WTC11 (cell line): ENCODE measurements around the gene STARD5. TPM values are rescaled to one million over a fixed set of nuclear protein-coding genes. Genes with fewer than 3 reads are reported as not detected.
A peak's percentile ranks its signal among the peaks of the same experiment; 100 is the strongest.

Source experiments
- ATAC-seq: fragments of 200-7000 bp; cut with Tn5 transposase; 2 replicates; pipeline ENCODE4 v1.10.0; 2021; ENCODE audit warnings: mild to moderate bottlenecking, moderate library complexity
- CTCF ChIA-PET: fragments of 300-600 bp; sonication (Branson Sonifier 250); formaldehyde crosslinking; loops from one replicate; lab custom pipeline; 2021; ENCODE audit warnings: antibody characterized with exemption; lab: Charles Lee
- POLR2A ChIA-PET: fragments of 350-600 bp; sonication (Branson Sonifier 250); formaldehyde crosslinking; loops from one replicate; lab custom pipeline; 2021; ENCODE audit warnings: antibody characterized with exemption; lab: Charles Lee
- DNase-seq: peaks from one replicate; pipeline ENCODE4 v3.0.0; 2021; ENCODE audit warnings: low spot score
- H3K27ac Mint-ChIP-seq: 2 replicates; pipeline ENCODE4 v1.8.0; 2021; ENCODE audit warnings: mixed read lengths
- H3K27me3 Mint-ChIP-seq: 2 replicates; pipeline ENCODE4 v1.8.0; 2021; ENCODE audit warnings: low read depth, mild to moderate bottlenecking, moderate library complexity, mixed read lengths
- H3K36me3 Mint-ChIP-seq: 2 replicates; pipeline ENCODE4 v1.8.0; 2021; ENCODE audit warnings: mixed read lengths
- H3K4me1 Mint-ChIP-seq: 2 replicates; pipeline ENCODE4 v1.8.0; 2022; ENCODE audit warnings: mixed read lengths
- H3K4me3 Mint-ChIP-seq: 2 replicates; pipeline ENCODE4 v1.8.0; 2021; ENCODE audit warnings: mild to moderate bottlenecking, moderate library complexity, mixed read lengths
- H3K9me3 Mint-ChIP-seq: 2 replicates; pipeline ENCODE4 v1.8.0; 2021; ENCODE audit warnings: mixed read lengths
- E2F1 ChIP-seq: sonication (generic); formaldehyde crosslinking; IDR thresholded peaks from 2 replicates; pipeline ENCODE4 v1.8.0; 2022; ENCODE audit warnings: mild to moderate bottlenecking, missing genetic modification reagents
- FOXK1 ChIP-seq: sonication (generic); formaldehyde crosslinking; IDR thresholded peaks from 2 replicates; pipeline ENCODE4 v1.8.0; 2022; ENCODE audit warnings: mild to moderate bottlenecking, moderate library complexity, missing genetic modification reagents
- IRF2 ChIP-seq: sonication (generic); formaldehyde crosslinking; IDR thresholded peaks from 2 replicates; pipeline ENCODE4 v1.8.0; 2022; ENCODE audit warnings: low read depth, missing genetic modification reagents, borderline replicate concordance
- NFE2L1 ChIP-seq: sonication (generic); formaldehyde crosslinking; IDR thresholded peaks from 2 replicates; pipeline ENCODE4 v1.8.1; 2023; ENCODE audit warnings: missing genetic modification reagents
- NFYB ChIP-seq: sonication (generic); formaldehyde crosslinking; conservative IDR thresholded peaks from 2 replicates; pipeline ENCODE4 v1.8.0; 2022; ENCODE audit warnings: low read depth, missing genetic modification reagents
- NR2C2 ChIP-seq: sonication (generic); formaldehyde crosslinking; IDR thresholded peaks from 2 replicates; pipeline ENCODE4 v1.8.0; 2022; ENCODE audit warnings: mild to moderate bottlenecking, missing genetic modification reagents
- NR3C1 ChIP-seq: sonication (generic); formaldehyde crosslinking; conservative IDR thresholded peaks from 2 replicates; pipeline ENCODE4 v1.8.1; 2023; ENCODE audit warnings: low read depth, mild to moderate bottlenecking, missing genetic modification reagents
- PREB ChIP-seq: sonication (generic); formaldehyde crosslinking; IDR thresholded peaks from 2 replicates; pipeline ENCODE4 v1.8.1; 2022; ENCODE audit warnings: mild to moderate bottlenecking, missing genetic modification reagents, moderate library complexity, borderline replicate concordance
- PRRX2 ChIP-seq: fragments of 250-450 bp; sonication (Bioruptor Pico); IDR thresholded peaks from 2 replicates; pipeline ENCODE4 v1.8.0; 2021; ENCODE audit warnings: mild to moderate bottlenecking
- RELA ChIP-seq: sonication (generic); formaldehyde crosslinking; IDR thresholded peaks from 2 replicates; pipeline ENCODE4 v1.8.1; 2022; ENCODE audit warnings: missing genetic modification reagents, mild to moderate bottlenecking, borderline replicate concordance
- SOX15 ChIP-seq: fragments of 250-450 bp; sonication (Bioruptor Pico); IDR thresholded peaks from 2 replicates; pipeline ENCODE4 v1.9.0; 2021; ENCODE audit warnings: mild to moderate bottlenecking
- TCF7 ChIP-seq: sonication (generic); formaldehyde crosslinking; IDR thresholded peaks from 2 replicates; pipeline ENCODE4 v1.8.0; 2022; ENCODE audit warnings: mild to moderate bottlenecking, low read depth, missing genetic modification reagents, moderate library complexity
- ZBTB21 ChIP-seq: sonication (generic); formaldehyde crosslinking; IDR thresholded peaks from 2 replicates; pipeline ENCODE4 v1.8.1; 2023; ENCODE audit warnings: mild to moderate bottlenecking, missing genetic modification reagents, borderline replicate concordance
- ZNF281 ChIP-seq: sonication (generic); formaldehyde crosslinking; IDR thresholded peaks from 2 replicates; pipeline ENCODE4 v1.8.0; 2023; ENCODE audit warnings: mild to moderate bottlenecking, missing genetic modification reagents
- ZNF416 ChIP-seq: fragments of 250-450 bp; sonication (Bioruptor Pico); IDR thresholded peaks from 2 replicates; pipeline ENCODE4 v1.9.0; 2021; ENCODE audit warnings: mild to moderate bottlenecking, inconsistent platforms
- ZNF512 ChIP-seq: sonication (generic); formaldehyde crosslinking; IDR thresholded peaks from 2 replicates; pipeline ENCODE4 v1.8.1; 2022; ENCODE audit warnings: missing genetic modification reagents, borderline replicate concordance
- total RNA-seq: library from RNA; stranded (reverse); gene quantifications from 3 replicates; pipeline ENCODE4 v1.2.3, GENCODE V29; 2021
- TF ChIP-seq, protein P1 (sequence below): sonication (generic); formaldehyde crosslinking; conservative IDR thresholded peaks from 2 replicates; pipeline ENCODE4 v1.8.1; 2023; ENCODE audit warnings: mild to moderate bottlenecking, low read depth, missing genetic modification reagents, moderate library complexity
- TF ChIP-seq, protein P2 (sequence below): fragments of 250-450 bp; sonication (Bioruptor Pico); IDR thresholded peaks from 2 replicates; pipeline ENCODE4 v1.8.0; 2021; ENCODE audit warnings: mild to moderate bottlenecking
- TF ChIP-seq, protein P3 (sequence below): fragments of 250-450 bp; sonication (Bioruptor Pico); conservative IDR thresholded peaks from 2 replicates; pipeline ENCODE4 v1.9.0; 2021; ENCODE audit warnings: mild to moderate bottlenecking

STARD5 gene
- total RNA-seq, 1 experiment from 2014 or later: 6.8 TPM

DNA sequence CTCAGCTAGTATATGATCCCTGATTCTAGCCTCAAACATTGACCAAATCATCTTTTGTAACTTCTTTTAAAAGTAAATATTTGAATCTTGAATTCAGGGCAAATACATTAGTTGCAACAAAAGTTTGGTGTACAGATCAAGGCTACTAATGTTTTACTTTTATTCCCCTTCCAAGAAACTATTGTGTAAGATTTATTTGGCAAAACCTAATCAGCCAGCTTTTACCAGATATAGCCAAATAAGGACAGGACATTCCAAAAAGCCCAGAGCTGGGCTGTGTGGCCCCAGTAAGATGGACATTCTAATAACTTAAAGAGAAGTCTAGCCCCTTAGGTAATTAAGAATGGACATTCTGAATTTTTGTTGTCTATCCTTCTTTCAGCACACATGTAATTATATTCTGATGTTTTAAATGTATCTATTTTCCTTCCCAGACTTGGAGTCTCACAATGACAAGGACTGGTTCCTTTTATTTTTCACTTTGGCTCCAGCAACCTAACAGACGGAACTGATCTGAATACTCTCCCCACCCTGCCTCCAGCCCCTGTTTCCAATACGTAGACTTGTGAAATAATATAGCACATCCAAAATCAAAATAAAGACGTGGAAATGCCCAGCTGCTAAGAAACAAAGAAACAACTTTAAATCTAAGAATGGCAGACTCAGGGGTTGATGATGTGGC, 48.1 kb downstream of the STARD5 start:
- H3K4me3 Mint-ChIP-seq: no peak overlapping the region
- DNase-seq (no peak), ATAC-seq (no peak)
- H3K27me3 Mint-ChIP-seq: peaks cover 5% of the 10 kb centered on the region
- H3K4me1 Mint-ChIP-seq: peaks cover 12% of the 10 kb centered on the region
- ChIA-PET POLR2A (no interaction called here), CTCF (interaction anchor here (0.5 to 3.1 kb wide), 48 partner anchors 8 to 792 kb away, joined by 3 to 65 read pairs (median 4); partner anchors contain the start of genes STARD5, TLNRD1 and TMC3)
- peaks cover 32% of the 10 kb centered on the region for H3K9me3 Mint-ChIP-seq
- no peak overlapping the region for H3K27ac Mint-ChIP-seq
- H3K36me3 Mint-ChIP-seq: peaks cover 19% of the 10 kb centered on the region
- no peak for TF ChIP-seq PRRX2 (CRISPR knock-in tag)
- no peak for TF ChIP-seq ZNF416 (CRISPR knock-in tag)
- TF ChIP-seq NR3C1 (CRISPR knock-in tag): no peak
- TF ChIP-seq NR2C2: no peak
- no peak for TF ChIP-seq SOX15
- TF ChIP-seq, protein P1, sequence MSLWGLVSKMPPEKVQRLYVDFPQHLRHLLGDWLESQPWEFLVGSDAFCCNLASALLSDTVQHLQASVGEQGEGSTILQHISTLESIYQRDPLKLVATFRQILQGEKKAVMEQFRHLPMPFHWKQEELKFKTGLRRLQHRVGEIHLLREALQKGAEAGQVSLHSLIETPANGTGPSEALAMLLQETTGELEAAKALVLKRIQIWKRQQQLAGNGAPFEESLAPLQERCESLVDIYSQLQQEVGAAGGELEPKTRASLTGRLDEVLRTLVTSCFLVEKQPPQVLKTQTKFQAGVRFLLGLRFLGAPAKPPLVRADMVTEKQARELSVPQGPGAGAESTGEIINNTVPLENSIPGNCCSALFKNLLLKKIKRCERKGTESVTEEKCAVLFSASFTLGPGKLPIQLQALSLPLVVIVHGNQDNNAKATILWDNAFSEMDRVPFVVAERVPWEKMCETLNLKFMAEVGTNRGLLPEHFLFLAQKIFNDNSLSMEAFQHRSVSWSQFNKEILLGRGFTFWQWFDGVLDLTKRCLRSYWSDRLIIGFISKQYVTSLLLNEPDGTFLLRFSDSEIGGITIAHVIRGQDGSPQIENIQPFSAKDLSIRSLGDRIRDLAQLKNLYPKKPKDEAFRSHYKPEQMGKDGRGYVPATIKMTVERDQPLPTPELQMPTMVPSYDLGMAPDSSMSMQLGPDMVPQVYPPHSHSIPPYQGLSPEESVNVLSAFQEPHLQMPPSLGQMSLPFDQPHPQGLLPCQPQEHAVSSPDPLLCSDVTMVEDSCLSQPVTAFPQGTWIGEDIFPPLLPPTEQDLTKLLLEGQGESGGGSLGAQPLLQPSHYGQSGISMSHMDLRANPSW: no peak
- TF ChIP-seq PREB (CRISPR knock-in tag): no peak
- TF ChIP-seq, protein P2, sequence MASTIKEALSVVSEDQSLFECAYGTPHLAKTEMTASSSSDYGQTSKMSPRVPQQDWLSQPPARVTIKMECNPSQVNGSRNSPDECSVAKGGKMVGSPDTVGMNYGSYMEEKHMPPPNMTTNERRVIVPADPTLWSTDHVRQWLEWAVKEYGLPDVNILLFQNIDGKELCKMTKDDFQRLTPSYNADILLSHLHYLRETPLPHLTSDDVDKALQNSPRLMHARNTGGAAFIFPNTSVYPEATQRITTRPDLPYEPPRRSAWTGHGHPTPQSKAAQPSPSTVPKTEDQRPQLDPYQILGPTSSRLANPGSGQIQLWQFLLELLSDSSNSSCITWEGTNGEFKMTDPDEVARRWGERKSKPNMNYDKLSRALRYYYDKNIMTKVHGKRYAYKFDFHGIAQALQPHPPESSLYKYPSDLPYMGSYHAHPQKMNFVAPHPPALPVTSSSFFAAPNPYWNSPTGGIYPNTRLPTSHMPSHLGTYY (CRISPR knock-in tag): no peak
- TF ChIP-seq NFE2L1 (CRISPR knock-in tag): no peak
- TF ChIP-seq NFYB (CRISPR knock-in tag): no peak
- no peak for TF ChIP-seq RELA (CRISPR knock-in tag)
- no peak for TF ChIP-seq IRF2 (CRISPR knock-in tag)
- no peak for TF ChIP-seq ZNF281 (CRISPR knock-in tag)
- TF ChIP-seq TCF7 (CRISPR knock-in tag): no peak
- no peak for TF ChIP-seq FOXK1 (CRISPR knock-in tag)

DNA sequence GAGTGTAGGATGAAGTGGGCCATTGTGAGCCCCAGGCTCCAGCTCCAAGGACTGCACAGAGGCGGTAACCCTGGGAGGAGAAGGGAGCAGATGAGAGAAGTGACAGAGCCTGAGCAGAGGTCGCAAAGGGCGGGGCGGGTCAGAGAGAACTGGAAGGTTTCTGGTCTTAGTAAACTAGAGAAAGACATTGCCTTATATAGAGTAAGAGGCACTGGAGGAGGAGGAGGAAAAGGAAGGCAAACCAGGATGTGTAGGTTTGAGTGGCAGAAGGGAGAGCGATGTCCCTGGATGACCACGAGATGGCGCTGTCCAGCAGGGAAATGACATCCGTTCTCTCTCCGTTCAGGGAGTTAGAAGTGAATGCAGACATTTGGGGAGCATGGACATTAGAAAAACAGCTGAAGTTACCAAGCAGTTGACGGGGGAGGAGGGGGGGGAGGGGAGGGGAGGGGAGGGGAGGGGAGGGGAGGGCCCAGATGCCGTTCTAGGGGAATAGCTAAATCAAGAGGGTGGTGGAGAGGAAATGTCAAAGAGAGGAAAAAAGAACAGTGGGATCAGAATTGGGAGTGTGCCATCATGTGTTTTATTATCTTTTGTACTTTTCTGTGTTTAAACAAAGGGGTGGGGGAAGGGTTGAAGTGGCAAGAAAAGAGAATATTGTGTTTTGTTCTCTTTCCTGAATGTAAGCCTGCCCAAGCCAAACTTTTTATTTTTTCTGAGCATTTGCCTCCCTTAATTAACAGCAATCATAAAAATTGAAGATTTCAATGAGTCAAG, 48.8 kb downstream of the STARD5 start:
- Mint-ChIP-seq H3K9me3 (peaks cover 32% of the 10 kb centered on the region), H3K36me3 (peaks cover 19% of the 10 kb centered on the region), H3K27ac (no peak overlapping the region), H3K4me3 (no peak overlapping the region), H3K27me3 (peaks cover 5% of the 10 kb centered on the region), H3K4me1 (peaks cover 12% of the 10 kb centered on the region)
- ChIA-PET CTCF (interaction anchor here (0.5 to 3.1 kb wide), 50 partner anchors 8 to 793 kb away, joined by 3 to 65 read pairs (median 4); partner anchors contain the start of genes STARD5, TLNRD1 and TMC3), POLR2A (no interaction called here)
- ATAC-seq (peak; percentile 99), DNase-seq (peak; percentile 89)
- TF ChIP-seq E2F1 (no peak), ZNF416 (CRISPR knock-in tag) (no peak), ZBTB21 (CRISPR knock-in tag) (no peak), ZNF512 (CRISPR knock-in tag) (no peak)
- TF ChIP-seq, protein P3, sequence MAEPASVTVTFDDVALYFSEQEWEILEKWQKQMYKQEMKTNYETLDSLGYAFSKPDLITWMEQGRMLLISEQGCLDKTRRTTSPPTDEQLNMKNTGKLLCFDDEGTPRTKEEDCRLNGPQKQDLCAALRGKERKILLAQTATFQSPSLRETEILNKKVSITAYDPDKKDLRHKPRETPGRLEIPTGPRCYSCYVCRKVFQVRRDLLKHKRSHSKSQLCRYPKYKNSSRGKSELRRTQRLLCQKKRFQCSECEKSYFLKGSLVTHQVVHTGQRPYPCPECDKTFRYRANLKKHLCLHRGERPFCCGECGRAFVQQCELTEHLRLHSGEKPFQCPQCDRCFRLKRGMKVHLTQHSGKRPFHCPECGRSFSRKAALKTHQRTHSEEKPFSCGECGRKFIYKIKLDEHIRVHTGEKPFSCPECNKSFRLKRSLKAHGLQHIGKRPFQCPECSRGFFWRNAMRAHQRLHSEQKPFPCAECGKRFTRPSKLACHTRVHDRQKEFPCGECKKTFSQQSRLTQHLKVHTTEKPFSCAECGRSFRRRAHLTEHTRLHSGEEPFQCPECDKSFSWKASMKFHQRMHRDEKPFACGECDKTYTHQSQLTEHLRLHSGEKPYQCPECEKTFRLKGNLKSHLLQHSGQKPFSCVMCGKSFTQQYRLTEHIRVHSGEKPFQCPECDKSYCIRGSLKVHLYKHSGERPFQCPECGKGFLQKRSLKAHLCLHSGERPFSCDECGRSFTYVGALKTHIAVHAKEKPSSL (CRISPR knock-in tag): no peak
